HG02642 (cell line): ENCODE data around the gene KIRREL2.

ENCODE experiments used
- ATAC-seq: cut with Tn5 transposase; IDR thresholded peaks from one replicate; pipeline ENCODE4 v1.9.1; 2021; ENCODE audit warnings: mild to moderate bottlenecking; ENCODE audit not compliant: unreplicated experiment, poor library complexity

Gene KIRREL2

DNA sequence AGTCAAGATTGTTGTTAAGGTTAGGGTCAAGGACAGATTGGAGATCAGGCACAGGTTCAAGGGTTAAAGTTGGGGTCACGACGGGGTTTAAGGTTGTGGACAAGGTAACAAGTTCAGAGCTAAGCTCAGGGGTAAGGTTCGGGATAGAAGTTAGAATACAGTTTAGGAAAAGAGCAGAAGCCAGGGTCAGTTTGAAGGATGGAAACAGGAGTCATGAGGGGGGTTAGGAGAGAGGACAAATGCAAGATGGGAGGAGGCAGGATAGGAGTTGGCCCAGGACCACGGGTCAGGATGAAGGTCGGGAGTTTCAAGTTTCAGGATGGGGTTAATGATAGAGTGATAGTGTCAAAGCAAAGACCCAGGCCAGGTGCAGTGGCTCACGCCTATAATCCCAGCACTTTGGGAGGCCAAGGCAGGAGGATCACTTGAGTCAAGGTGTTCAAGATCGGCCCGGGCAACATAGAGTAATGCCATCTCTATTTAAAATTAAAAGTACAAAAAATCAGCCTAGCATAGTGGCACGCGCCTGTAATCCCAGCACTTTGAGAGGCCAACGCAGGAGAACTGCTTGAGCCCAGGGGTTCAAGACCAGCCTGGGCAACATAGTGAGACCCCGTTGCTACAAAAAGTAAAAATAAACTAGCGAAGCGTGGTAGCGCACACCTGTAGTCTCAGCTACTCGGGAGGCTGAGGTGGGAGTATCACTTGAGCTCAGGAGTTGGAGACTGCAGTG is 12.1 kb upstream of the KIRREL2 start:
- no peak for ATAC-seq

DNA sequence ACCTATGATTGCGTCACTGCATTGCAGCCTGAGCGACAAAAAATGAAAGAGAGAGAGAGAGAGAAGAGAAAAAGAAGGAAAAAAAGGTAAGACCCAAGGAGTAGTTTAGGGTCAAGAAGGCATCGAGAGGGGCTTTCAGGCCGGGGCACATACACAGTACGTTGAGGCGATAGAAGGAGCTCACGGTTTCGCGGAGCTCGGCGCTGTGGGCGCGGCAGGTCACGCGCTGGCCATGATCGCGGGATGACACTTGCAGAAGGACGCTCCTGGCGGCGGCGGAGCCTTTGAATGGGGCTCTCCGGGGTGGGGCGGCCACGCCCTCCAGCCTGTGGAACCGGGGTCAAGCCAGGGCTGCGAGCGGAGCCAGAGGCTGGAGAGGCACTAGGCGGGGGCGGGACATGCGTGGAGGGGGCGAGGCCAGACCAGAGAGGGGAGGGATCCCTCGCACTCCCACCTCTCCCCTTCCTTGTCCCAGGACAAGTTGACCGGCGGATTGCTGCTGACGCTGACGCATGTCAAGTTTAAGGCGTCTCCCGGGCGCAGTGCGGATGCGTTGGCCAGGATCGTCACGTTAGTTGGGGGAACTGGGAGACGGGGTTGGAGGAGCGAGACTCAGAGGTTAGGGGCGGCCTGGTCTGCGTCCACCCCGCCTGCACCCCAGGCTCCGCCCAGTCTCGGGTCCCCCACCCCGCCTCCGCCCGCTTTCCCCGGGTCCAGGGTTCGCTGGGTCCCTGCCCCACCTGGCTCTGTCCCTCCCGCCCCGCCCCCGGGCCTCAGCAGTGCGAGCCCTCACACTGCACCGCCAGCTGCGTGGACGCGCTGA is 11.3 kb upstream of the KIRREL2 start:
- no peak for ATAC-seq

DNA sequence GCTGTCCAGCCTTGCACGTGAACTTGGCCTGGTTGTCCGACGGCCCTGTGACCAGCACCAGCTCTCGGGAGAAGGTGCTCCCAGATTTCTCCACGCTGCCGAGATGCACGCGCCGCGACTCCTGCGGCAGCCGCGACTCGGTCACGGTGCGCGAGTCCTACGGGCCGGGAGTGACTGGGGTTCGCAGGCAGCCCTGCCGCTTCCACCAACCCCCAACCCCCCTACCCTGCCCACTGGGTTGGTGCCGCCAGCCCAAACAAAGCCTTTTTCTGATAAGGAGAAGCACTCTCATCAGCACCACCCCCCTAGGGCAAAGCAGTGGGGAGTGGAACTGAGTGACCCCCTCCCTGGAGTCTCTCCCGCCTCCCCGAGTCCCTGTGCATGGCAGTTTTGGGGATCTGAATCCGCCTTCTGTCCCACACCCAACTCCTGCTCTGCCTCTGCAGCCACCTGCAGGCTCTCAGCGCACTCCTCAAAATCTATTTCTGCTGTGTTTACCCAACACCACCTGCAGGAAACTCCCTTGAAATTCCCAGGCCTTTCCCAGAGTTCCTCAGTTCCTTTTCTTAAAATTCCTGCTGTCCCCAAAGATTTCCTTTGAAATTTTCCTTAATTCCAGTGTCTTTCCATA is 10.6 kb upstream of the KIRREL2 start:
- no peak for ATAC-seq

DNA sequence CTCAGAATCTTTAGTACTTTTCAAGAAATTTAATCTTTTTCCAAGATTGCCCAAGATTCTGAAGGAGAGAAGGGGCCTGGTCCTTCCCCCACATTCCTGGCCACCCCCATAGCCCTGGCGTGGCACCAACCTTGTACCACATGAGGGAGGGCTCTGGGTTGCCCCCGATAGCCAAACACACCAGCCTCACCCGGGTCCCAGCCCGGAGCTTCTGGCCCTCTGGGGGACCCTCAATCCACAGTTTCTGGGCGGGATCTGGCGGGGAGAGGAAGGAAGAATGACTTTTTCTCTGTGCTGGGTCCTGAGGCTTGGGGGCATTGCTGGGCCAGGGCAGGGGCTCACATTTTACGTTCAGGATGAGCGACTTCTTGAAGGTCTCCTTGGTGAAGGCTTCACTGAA is 8.8 kb upstream of the KIRREL2 start:
- no peak for ATAC-seq

DNA sequence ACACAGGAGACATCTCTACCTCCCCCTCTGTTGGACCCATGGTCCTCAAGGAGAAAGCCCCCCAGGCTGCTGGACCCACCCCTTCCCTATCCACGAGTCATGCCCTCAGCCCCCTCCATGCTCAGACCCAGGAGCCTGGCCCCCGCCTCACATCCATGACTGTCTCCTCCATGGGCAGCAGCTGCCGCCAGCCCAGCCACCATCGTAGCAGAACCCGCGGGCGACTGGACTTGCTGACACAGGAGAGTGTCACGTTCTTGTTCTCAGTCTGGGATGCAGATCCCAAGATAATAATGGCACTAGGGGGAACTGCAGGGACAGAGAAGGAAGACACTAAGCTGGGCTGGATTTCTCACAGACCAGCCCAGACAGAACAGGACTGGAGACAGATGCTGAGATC is 8.2 kb upstream of the KIRREL2 start:
- ATAC-seq = no peak

DNA sequence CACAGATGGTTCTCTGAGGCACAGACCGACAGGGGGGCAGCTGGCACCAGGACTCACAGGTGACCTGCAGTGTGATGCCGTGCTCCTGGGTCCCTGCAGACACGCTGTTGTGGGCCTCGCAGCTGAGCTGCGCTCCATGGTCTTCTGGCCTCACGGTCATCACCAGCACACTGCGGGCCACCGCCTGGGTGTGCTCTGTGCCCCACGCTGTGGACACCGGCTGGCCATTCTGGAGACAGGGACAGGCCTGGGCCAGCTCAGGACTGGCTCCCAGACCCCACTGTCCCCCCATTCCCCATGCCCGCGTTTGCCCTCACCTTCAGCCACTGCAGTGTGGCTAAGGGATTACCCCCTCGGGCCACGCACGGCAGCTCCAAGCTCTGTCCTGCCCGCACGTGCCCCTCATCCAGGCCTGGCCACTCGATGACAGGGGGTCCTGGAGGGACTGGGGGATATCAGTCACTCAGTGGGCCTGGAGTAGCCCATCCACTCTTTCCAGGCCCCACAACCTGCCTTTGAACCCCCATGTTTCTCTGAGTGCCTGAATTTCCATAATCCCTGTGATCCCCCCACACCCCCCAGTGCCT is 7.7 kb upstream of the KIRREL2 start:
- no peak for ATAC-seq

DNA sequence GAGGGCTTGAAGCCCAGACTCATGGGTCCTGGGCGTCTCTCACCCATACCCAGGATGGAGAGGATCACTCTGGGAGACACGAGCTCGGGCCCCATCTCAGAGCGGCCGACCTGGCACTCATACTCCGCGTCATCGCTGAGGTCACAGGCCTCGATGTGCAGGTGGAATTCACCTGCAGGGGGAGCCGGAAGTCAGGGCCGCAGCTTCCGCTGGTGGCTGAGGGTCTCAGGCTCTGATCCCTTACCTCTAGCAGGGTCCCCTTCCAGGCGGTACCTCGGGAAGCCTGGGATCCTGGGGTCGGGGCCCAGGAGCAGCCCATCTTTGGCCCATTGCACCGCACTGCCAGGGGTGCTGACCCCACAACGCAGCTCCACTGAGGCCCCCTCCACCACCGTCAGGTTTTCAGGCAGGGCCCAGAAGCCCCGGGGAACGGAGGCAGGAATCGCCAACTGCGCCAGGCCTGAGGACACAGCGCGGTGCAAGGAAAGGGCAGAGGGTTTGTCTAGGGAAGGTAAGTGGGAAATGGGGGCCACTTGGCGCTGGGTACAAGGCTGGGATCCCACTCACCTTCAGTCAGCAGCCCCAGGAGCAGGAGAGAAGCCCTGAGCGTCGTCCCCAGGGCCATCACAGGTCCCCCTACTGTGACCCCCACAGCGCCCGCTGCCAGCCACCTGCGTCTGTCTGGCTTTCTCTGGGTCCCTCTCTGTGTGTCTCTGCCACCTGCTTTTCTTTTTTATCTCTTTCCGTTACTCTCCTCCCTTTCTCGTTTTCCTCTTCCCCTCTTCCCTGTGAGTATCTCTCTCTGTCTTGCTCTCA is 5.3 kb upstream of the KIRREL2 start:
- ATAC-seq = no peak

DNA sequence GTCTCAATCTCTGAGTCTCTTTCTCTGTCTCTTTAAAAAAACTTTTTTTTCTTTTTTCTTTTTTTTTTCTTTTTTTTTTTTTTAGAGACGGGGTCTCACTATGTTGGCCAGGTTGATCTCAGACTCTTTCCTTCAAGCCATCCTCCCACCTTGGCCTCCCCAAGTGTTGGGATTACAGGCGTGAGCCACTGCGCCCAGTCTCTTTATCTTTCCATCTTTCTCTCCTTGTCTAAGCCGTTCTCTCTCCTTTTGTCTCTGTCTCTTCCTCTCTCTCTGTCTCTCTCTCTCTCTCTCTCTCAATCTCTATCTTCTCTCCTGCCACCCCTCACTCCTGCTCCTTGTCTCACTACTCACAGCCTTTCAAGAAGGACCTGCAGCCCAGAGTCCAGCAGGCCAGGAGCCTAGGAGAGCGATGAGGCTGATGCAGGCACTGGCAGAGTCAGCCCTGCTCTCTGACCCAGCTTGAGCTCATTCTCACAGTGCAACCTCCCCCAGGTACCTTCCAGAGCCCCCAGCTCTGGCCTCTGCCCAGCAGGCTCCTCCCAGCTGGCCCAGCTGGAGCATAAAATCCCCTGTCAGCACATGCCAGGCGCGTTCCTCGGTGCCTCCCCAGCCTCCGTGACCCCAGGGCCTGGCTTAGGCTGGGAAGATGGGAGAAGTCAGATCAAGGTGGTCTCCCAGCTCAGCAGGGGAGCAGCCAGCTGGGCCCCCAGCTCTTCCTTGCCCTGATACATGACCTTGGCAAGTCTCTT is 4.5 kb upstream of the KIRREL2 start, which contains the start of gene NPHS1:
Gene NPHS1 (minus strand): TSS at position 476 of the 752 bp plus-strand sequence. CDS start 667 bp downstream, outside the sequence.
- ATAC-seq = no peak

DNA sequence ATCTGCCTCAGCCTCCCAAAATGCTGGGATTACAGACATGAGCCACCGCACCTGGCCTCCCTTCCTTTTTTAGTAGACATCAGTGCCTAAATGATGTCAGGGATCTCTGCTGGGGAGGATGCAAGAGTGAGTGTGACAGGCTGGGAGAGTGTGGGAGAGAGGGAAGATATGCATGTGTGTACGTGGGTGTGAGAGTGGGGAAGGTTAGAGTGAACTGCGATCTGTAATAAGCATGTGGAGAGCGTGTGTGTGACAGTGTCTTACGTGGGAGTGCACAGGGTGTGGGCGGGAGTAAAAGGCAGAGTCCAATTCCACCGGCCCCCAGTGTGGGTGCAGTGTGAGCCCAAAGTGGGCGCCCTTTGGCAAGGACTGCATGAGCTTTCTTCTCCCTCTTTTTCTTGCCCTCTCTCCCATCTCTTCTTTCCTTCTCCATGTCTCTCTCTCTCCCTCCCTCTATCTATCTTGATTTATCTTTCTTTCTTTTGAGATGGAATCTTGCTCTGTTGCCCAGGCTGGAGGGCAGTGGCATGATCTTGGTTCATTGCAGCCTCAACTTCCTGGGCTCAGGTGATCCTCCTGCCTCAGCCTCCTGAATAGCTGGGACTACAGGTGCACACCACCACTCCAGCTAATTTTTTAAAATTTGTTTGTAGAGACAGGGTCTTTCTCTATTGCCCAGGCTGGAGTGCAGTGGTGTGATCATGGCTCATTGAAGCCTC is 3.5 kb upstream of the KIRREL2 start:
- no peak for ATAC-seq

DNA sequence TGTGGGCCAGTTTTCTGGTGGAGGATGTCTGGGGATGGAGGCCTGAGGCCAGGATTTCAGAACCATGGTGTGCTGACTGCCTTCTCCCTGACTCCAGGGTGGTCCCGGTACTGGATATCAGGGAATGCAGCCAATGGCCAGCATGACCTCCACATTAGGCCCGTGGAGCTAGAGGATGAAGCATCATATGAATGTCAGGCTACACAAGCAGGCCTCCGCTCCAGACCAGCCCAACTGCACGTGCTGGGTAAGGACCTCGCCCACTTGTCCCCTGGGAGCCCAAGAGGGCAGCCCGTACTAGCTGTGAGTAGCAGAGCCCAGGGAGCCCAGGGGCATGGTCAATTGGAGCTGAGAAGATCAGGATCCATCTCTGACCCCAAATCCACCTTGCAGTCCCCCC is 1.6 kb downstream of the KIRREL2 start:
- no peak for ATAC-seq

DNA sequence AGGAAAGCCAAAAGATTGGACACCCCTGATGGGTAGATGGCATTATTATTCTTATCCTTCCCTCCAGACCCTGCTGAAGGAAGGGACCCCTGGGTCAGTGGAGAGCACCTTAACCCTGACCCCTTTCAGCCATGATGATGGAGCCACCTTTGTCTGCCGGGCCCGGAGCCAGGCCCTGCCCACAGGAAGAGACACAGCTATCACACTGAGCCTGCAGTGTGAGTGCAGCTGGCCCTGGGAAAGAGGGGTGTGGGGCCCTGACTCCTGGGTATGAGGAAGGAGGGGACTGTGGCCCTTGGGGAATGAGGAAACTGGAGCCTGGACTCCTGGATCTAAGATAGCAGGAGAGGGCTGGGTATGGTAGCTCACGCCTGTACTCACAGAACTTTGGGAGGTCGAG is 2.7 kb downstream of the KIRREL2 start:
- no peak for ATAC-seq

DNA sequence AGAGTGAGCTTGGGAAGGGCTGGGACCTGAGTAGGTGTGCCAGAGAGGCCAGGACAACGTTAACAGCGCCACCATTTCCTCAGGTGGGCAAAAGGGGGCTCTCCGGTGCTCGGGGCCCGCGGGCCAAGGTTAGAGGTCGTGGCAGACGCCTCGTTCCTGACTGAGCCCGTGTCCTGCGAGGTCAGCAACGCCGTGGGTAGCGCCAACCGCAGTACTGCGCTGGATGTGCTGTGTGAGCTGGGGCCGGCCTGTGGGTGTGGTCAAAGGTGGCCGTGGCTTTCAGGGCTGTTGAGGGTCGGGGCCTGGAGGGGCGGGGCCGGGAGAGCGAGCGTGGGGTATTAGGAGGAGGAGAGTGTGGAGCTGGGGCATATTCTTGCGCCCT is 3.7 kb downstream of the KIRREL2 start:
- ATAC-seq = no peak

DNA sequence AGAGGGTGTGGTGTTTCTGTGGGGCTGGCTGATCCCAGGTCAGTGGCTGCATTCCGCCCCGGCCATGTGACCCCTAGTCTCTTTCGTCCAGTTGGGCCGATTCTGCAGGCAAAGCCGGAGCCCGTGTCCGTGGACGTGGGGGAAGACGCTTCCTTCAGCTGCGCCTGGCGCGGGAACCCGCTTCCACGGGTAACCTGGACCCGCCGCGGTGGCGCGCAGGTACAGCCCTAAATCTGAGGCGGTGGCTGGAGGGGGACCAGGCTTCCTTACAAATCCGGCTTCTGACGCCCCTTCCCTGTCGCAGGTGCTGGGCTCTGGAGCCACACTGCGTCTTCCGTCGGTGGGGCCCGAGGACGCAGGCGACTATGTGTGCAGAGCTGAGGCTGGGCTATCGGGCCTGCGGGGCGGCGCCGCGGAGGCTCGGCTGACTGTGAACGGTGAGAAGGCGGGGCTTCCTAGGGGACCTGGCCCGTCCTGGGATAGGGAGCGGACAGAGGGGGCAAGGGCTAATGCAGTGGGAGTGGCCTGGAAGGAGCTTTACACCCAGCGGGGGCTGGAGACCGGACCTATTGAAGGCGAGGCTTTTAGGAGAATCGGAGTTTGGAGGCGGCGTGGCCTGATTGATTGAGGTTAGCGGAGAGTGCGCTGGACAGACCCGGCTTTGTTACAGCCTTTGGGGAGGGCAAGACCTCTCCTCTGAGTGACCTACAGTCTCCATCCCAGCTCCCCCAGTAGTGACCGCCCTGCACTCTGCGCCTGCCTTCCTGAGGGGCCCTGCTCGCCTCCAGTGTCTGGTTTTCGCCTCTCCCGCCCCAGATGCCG is 4.3 kb downstream of the KIRREL2 start:
- ATAC-seq = no peak

DNA sequence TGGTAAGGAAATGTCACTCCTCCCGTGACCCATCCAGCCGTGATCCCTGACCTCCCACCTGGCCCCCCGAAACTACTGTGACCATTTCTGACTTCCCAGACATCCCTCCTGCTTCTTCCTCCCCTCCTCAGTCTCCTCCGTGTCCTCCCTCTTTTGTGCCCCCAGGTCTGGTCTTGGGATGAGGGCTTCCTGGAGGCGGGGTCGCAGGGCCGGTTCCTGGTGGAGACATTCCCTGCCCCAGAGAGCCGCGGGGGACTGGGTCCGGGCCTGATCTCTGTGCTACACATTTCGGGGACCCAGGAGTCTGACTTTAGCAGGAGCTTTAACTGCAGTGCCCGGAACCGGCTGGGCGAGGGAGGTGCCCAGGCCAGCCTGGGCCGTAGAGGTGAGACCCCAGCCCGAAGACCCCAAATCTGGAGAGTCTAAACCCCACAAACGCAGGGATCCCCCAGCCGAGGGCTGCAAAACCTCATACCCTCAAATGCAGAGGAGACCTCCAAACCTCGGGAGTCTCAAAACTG is 5.0 kb downstream of the KIRREL2 start:
- ATAC-seq = no peak

DNA sequence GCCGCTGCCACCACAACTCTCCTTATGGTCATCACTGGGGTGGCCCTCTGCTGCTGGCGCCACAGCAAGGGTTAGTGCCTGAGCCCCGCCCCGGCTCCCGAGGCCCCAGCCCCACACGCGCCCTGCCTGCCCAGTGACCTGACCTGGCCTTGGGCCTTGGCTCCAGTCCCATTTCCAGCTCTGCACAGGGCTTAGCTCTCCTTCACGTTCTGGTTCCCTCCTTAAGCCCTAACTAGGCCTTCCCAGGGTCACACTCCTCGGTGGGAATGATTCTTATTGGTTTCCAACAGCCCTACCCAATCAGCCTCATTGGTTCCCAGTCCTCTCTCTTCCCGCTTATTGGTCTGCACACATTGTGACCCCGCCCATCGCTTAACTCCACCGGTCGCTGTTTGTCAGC is 5.8 kb downstream of the KIRREL2 start:
- ATAC-seq = no peak

DNA sequence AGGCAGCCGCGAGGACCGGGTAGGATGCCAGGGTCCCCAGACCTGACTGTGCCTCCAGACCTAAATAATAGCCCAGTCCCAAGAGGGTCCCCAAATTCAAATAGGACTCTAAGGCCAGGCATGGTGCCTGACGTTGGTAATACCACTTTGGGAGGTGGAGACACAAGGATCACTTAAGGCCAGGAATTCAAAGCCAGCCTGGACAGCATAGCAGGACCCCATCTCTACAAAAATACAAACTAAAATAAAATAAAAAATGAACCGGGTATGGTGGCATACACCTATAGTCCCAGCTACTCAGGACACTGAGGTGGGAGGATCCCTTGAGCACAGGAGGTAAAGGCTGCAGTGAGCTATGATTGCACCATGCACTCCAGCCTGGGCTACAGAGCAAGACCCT is 6.3 kb downstream of the KIRREL2 start:
- ATAC-seq = no peak

DNA sequence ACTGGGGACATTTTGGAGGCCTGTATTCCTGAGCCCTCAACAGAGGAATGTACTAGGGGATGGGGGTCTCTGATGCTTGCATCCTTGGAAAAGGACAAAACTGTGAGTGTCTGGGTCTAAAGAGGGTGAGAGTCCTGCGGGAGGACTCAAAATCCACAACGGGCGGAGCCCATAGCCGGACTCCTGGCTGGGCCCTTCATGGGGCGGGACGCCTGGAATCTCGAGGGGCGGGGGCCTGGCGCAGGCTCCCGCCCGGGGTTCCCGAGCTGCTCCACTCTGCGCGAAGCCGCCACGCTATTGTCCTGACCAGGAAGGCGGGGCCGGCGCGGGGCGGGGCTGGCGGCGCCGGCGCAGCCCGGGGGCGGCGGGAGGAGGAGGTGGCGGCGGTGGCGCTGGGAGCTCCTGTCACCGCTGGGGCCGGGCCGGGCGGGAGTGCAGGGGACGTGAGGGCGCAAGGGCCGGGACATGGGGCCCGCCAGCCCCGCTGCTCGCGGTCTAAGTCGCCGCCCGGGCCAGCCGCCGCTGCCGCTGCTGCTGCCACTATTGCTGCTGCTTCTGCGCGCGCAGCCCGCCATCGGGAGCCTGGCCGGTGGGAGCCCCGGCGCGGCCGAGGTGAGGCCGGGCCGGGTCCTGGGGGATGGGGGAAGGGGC is 11.6 kb downstream of the KIRREL2 start, which contains the start of gene APLP1:
Gene APLP1 (plus strand): TSS at position 403 of the 651 bp plus-strand sequence. CDS start 63 bp downstream, at position 466.
- ATAC-seq = peak; percentile 54
